Stimulated activated CD8-positive, alpha-beta memory T cell treated with anti-CD3 and anti-CD28 coated beads, Interleukin-2, amount 100 ng/mL, for 48 hours (primary cell): Measurements from ENCODE around the gene TMA7.
"Not testable (repeated sequence)": the region's sequence is repeated elsewhere in the genome, so short reads cannot be mapped to it uniquely, and the experiment has no call there.

ENCODE experiments used
- DNase-seq, 2 donors: peaks; one replicate each; pipeline ENCODE4 v3.0.0-alpha.2; 2020; ENCODE audit warnings: low read depth in 2 of 2

The TMA7 gene

GRCh38 chr3:48436477-48436787 lies 3.6 kb upstream of the TMA7 start:
- no peak for DNase-seq

- no peak for DNase-seq
Observed at GRCh38 chr3:48436855-48437254, 3.2 kb upstream of the TMA7 start.

GRCh38 chr3:48437812-48438211 lies 2.2 kb upstream of the TMA7 start:
- DNase-seq, result no peak

- DNase-seq, result no peak
Observed at GRCh38 chr3:48440590-48440958, 517 bp downstream of the TMA7 start.

- no peak for DNase-seq
Observed at GRCh38 chr3:48441940-48442339, 1.9 kb downstream of the TMA7 start.

- no peak for DNase-seq
Observed at GRCh38 chr3:48445277-48445882, 5.3 kb downstream of the TMA7 start.

- DNase-seq, result no peak
Observed at GRCh38 chr3:48446043-48446424, 6.0 kb downstream of the TMA7 start.

- DNase-seq, result peak; percentile 84 to 88
Observed at GRCh38 chr3:48446425-48447193, 6.6 kb downstream of the TMA7 start, which contains the start of gene ATRIP. TSS of gene ATRIP (plus strand) at chr3:48446737. CDS start at chr3:48446846, 109 bp downstream.

GRCh38 chr3:48451270-48451669 lies 11.2 kb downstream of the TMA7 start:
- no peak for DNase-seq

GRCh38 chr3:48456456-48456855 lies 16.4 kb downstream of the TMA7 start:
- no peak for DNase-seq

GRCh38 chr3:48459331-48459730 lies 19.3 kb downstream of the TMA7 start:
- DNase-seq, result no peak

- no peak for DNase-seq
Observed at GRCh38 chr3:48459773-48460516, 19.9 kb downstream of the TMA7 start.

- DNase-seq, result no peak
Observed at GRCh38 chr3:48460517-48460902, 20.5 kb downstream of the TMA7 start.

GRCh38 chr3:48461767-48462166 lies 21.7 kb downstream of the TMA7 start:
- DNase-seq, result not testable (repeated sequence)

- DNase-seq, result no peak
Observed at GRCh38 chr3:48463703-48464102, 23.6 kb downstream of the TMA7 start.

GRCh38 chr3:48464713-48465221 lies 24.7 kb downstream of the TMA7 start:
- no peak for DNase-seq

GRCh38 chr3:48465237-48465530 lies 25.1 kb downstream of the TMA7 start:
- no peak for DNase-seq

GRCh38 chr3:48465531-48466378 lies 25.7 kb downstream of the TMA7 start:
- peak; percentile 71 to 74 for DNase-seq

GRCh38 chr3:48466386-48467109 lies 26.5 kb downstream of the TMA7 start:
- no peak for DNase-seq

GRCh38 chr3:48467110-48467454 lies 27.0 kb downstream of the TMA7 start:
- DNase-seq, result no peak

- DNase-seq, result no peak
Observed at GRCh38 chr3:48467473-48468267, 27.6 kb downstream of the TMA7 start.
